ENCODE results near the gene ADAM12. TPM values are rescaled to one million over a fixed set of nuclear protein-coding genes. Genes with fewer than 3 reads are reported as not detected.

The ADAM12 gene
- total RNA-seq, 2 donors from 2014 or later, result 0.14 to 1.9 TPM

GRCh38 chr10:126188679-126189200 lies 199.5 kb downstream of the ADAM12 start:
- H3K4me1 ChIP-seq (replicated peaks), result no peaks in the 10 kb centered on the region
- intact Hi-C loops (cut with DNase I), result no loop called here
- H3K4me3 ChIP-seq, result no peak overlapping the region
- H3K9me3 ChIP-seq, result no peaks in the 10 kb centered on the region
- no peaks in the 10 kb centered on the region for H3K27me3 ChIP-seq (replicated peaks; ENCODE audit: insufficient read depth)
- H3K27ac ChIP-seq, result no peak overlapping the region
- TF ChIP-seq POLR2AphosphoS5 (IDR thresholded peaks at IDR 0.05), result no peak
- TF ChIP-seq CTCF (IDR thresholded peaks at IDR 0.05), result no peak
- no peak for TF ChIP-seq POLR2A (IDR thresholded peaks at IDR 0.05)
- DNase-seq (ENCODE audit: low spot score), result no peak
- H3K36me3 ChIP-seq, result no peaks in the 10 kb centered on the region
- 92% methylated on average over 3 of the region's 3 CpGs for WGBS

- TF ChIP-seq POLR2AphosphoS5 (IDR thresholded peaks at IDR 0.05) (no peak), CTCF (IDR thresholded peaks at IDR 0.05) (no peak), POLR2A (IDR thresholded peaks at IDR 0.05) (no peak)
- Histone ChIP-seq H3K36me3 (no peaks in the 10 kb centered on the region), H3K9me3 (no peaks in the 10 kb centered on the region), H3K27me3 (replicated peaks; ENCODE audit: insufficient read depth) (no peaks in the 10 kb centered on the region), H3K4me3 (no peak overlapping the region), H3K4me1 (replicated peaks) (no peaks in the 10 kb centered on the region), H3K27ac (no peak overlapping the region)
- no peak for DNase-seq (ENCODE audit: low spot score)
- 85% methylated on average over 5 of the region's 5 CpGs for WGBS
- intact Hi-C loops (cut with DNase I), result no loop called here
Measured at GRCh38 chr10:126187399-126187798, 200.9 kb downstream of the ADAM12 start.

GRCh38 chr10:126186766-126187165 lies 201.5 kb downstream of the ADAM12 start:
- Histone ChIP-seq H3K27ac (no peak overlapping the region), H3K4me1 (replicated peaks) (no peaks in the 10 kb centered on the region), H3K36me3 (no peaks in the 10 kb centered on the region), H3K9me3 (no peaks in the 10 kb centered on the region), H3K4me3 (no peak overlapping the region), H3K27me3 (replicated peaks; ENCODE audit: insufficient read depth) (no peaks in the 10 kb centered on the region)
- DNase-seq (ENCODE audit: low spot score), result no peak
- TF ChIP-seq POLR2AphosphoS5 (IDR thresholded peaks at IDR 0.05) (no peak), CTCF (IDR thresholded peaks at IDR 0.05) (no peak), POLR2A (IDR thresholded peaks at IDR 0.05) (no peak)
- WGBS, result 78% methylated on average over 5 of the region's 5 CpGs
- intact Hi-C loops (cut with DNase I), result no loop called here

- no peak for DNase-seq (ENCODE audit: low spot score)
- intact Hi-C loops (cut with DNase I), result no loop called here
- Histone ChIP-seq H3K36me3 (no peaks in the 10 kb centered on the region), H3K4me1 (replicated peaks) (no peaks in the 10 kb centered on the region), H3K27me3 (replicated peaks; ENCODE audit: insufficient read depth) (no peaks in the 10 kb centered on the region), H3K9me3 (no peaks in the 10 kb centered on the region), H3K27ac (no peak overlapping the region), H3K4me3 (no peak overlapping the region)
- TF ChIP-seq CTCF (IDR thresholded peaks at IDR 0.05) (no peak), POLR2A (IDR thresholded peaks at IDR 0.05) (no peak), POLR2AphosphoS5 (IDR thresholded peaks at IDR 0.05) (no peak)
- 92% methylated on average over 10 of the region's 10 CpGs for WGBS
Measured at GRCh38 chr10:126185676-126186447, 202.4 kb downstream of the ADAM12 start.

- Histone ChIP-seq H3K9me3 (no peaks in the 10 kb centered on the region), H3K4me3 (no peak overlapping the region), H3K4me1 (replicated peaks) (no peaks in the 10 kb centered on the region), H3K27ac (no peak overlapping the region), H3K36me3 (no peaks in the 10 kb centered on the region), H3K27me3 (replicated peaks; ENCODE audit: insufficient read depth) (no peaks in the 10 kb centered on the region)
- 45% methylated on average over 6 of the region's 6 CpGs for WGBS
- TF ChIP-seq CTCF (IDR thresholded peaks at IDR 0.05) (no peak), POLR2AphosphoS5 (IDR thresholded peaks at IDR 0.05) (no peak), POLR2A (IDR thresholded peaks at IDR 0.05) (no peak)
- no peak for DNase-seq (ENCODE audit: low spot score)
- intact Hi-C loops (cut with DNase I), result no loop called here
Measured at GRCh38 chr10:126181626-126182025, 206.7 kb downstream of the ADAM12 start.

All from prostate gland (tissue), 2 donors.